GM11168 (cell line): ENCODE results near the gene ADAMTS3.
"Not testable (repeated sequence)": the region's sequence is repeated elsewhere in the genome, so short reads cannot be mapped to it uniquely, and the experiment has no call there.

ENCODE experiments used
- in situ Hi-C: fragments of 300-500 bp; cut with MboI; formaldehyde crosslinking; loops from one replicate; pipeline ENCODE4 v1.12.0; 2022; ENCODE audit warnings: low sequenced_read_pairs; ENCODE audit not compliant: unreplicated experiment

The ADAMTS3 gene

GRCh38 chr4:72553540-72554337, 15.3 kb downstream of the ADAMTS3 start:
- in situ Hi-C loops, result no loop called here

- in situ Hi-C loops, result no loop called here
These were observed 16.6 kb downstream of the ADAMTS3 start for GRCh38 chr4:72552447-72552846.

GRCh38 chr4:72546456-72546855, 22.6 kb downstream of the ADAMTS3 start:
- in situ Hi-C loops, result no loop called here

- in situ Hi-C loops, result not testable (repeated sequence)
These were observed 28.3 kb downstream of the ADAMTS3 start for GRCh38 chr4:72540694-72541093.

GRCh38 chr4:72538006-72538405, 31.0 kb downstream of the ADAMTS3 start:
- in situ Hi-C loops, result no loop called here

GRCh38 chr4:72536443-72536842, 32.6 kb downstream of the ADAMTS3 start:
- in situ Hi-C loops, result no loop called here

- in situ Hi-C loops, result no loop called here
These were observed 37.2 kb downstream of the ADAMTS3 start for GRCh38 chr4:72531768-72532290.

- in situ Hi-C loops, result no loop called here
These were observed 37.7 kb downstream of the ADAMTS3 start for GRCh38 chr4:72531322-72531721.

- in situ Hi-C loops, result no loop called here
These were observed 39.7 kb downstream of the ADAMTS3 start for GRCh38 chr4:72529148-72529822.

- in situ Hi-C loops, result no loop called here
These were observed 41.9 kb downstream of the ADAMTS3 start for GRCh38 chr4:72527038-72527646.

- in situ Hi-C loops, result no loop called here
These were observed 43.1 kb downstream of the ADAMTS3 start for GRCh38 chr4:72525938-72526337.

GRCh38 chr4:72522440-72522839, 46.6 kb downstream of the ADAMTS3 start:
- in situ Hi-C loops, result no loop called here

- in situ Hi-C loops, result no loop called here
These were observed 55.8 kb downstream of the ADAMTS3 start for GRCh38 chr4:72513227-72513626.

- in situ Hi-C loops, result no loop called here
These were observed 61.1 kb downstream of the ADAMTS3 start for GRCh38 chr4:72507860-72508419.

GRCh38 chr4:72507167-72507566, 61.9 kb downstream of the ADAMTS3 start:
- in situ Hi-C loops, result no loop called here

GRCh38 chr4:72505314-72505744, 63.7 kb downstream of the ADAMTS3 start:
- in situ Hi-C loops, result no loop called here

GRCh38 chr4:72500214-72500613, 68.8 kb downstream of the ADAMTS3 start:
- in situ Hi-C loops, result no loop called here

- in situ Hi-C loops, result loop anchor here (25.0 kb wide), 1 partner anchor 516 kb away; no protein-coding TSS in a partner anchor
These were observed 72.9 kb downstream of the ADAMTS3 start for GRCh38 chr4:72496119-72496518.

- in situ Hi-C loops, result loop anchor here (25.0 kb wide), 1 partner anchor 518 kb away; no protein-coding TSS in a partner anchor
These were observed 74.9 kb downstream of the ADAMTS3 start for GRCh38 chr4:72494156-72494555.

- in situ Hi-C loops, result loop anchor here (25.0 kb wide), 1 partner anchor 523 kb away; no protein-coding TSS in a partner anchor
These were observed 79.8 kb downstream of the ADAMTS3 start for GRCh38 chr4:72489267-72489666.
